Epithelial cell of esophagus (primary cell): ENCODE data around the gene CES4A.
A peak's percentile ranks its signal among the peaks of the same experiment; 100 is the strongest.
"Not testable (repeated sequence)": the region's sequence is repeated elsewhere in the genome, so short reads cannot be mapped to it uniquely, and the experiment has no call there.

Experiments used
- DNase-seq: peaks from one replicate; pipeline ENCODE4 v3.0.0; 2010; ENCODE audit warnings: low read depth
- H3K4me3 ChIP-seq: 2 replicates; pipeline ENCODE4 v1.5.1; 2011; ENCODE audit warnings: mild to moderate bottlenecking, low read length, control low read depth
- TF ChIP-seq, protein P1 (sequence below): IDR thresholded peaks from 2 replicates; pipeline ENCODE4 v1.5.1; 2011; ENCODE audit warnings: low read depth, mild to moderate bottlenecking, low read length, control low read depth, inconsistent platforms; ENCODE audit not compliant: insufficient read depth; ENCODE audit errors: missing control alignments

The CES4A gene

DNA sequence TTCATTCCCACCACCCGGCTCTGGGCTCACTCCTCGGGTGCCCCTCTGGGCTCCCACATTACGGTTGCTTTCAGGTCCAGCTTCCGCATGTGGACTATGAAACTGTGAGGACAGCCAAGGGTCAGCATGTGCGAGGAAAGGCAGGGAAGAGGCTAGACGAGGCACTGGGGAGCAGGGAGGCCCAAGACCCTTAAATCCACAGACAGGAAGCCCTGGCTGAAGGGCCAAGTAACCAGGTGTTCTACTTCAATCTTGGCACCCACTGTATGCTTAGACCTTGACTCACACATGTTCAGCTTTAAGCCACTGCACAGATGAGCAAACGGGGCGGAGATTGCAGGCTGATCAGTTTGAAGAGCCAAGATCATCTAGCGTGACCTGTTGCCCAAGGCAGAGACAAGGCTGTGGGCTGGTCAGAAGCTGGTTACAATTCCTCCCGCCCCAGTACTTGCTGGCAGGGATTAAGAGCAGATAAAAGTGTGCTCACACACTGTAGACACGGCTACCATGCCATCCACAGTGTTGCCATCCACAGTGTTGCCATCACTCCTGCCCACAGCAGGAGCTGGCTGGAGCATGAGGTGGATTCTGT lies at the start of gene CES4A:
TSS of gene CES4A (plus strand) at position 393 of the 592 bp plus-strand sequence. CDS start at position 577, 184 bp downstream.
- no peak within 1 kb of the TSS for H3K4me3 ChIP-seq

DNA sequence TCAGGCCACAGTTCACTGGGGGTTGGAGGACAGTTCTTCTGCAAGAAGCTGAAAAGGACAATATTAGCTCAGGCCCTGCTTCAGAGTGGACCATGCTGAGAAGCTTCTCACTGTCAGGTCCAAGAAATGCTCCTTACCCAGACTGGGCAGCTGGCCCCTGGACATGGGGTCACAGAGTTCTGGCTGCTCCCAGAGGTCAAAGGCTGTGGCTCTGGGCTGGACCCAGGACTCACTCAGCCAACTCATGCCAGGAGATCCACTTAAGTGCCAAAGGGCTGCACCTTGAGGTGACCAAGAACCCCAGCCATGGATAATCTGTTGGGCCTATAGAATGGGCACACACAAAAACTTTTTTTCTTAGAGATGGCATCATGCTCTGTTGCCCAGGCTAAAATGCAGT lies 49.0 kb upstream of the CES4A start:
- DNase-seq, result no peak
- no peak overlapping the region for H3K4me3 ChIP-seq
- TF ChIP-seq, protein P1, sequence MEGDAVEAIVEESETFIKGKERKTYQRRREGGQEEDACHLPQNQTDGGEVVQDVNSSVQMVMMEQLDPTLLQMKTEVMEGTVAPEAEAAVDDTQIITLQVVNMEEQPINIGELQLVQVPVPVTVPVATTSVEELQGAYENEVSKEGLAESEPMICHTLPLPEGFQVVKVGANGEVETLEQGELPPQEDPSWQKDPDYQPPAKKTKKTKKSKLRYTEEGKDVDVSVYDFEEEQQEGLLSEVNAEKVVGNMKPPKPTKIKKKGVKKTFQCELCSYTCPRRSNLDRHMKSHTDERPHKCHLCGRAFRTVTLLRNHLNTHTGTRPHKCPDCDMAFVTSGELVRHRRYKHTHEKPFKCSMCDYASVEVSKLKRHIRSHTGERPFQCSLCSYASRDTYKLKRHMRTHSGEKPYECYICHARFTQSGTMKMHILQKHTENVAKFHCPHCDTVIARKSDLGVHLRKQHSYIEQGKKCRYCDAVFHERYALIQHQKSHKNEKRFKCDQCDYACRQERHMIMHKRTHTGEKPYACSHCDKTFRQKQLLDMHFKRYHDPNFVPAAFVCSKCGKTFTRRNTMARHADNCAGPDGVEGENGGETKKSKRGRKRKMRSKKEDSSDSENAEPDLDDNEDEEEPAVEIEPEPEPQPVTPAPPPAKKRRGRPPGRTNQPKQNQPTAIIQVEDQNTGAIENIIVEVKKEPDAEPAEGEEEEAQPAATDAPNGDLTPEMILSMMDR, result no peak

More for the DNA sequence above, at the start of gene CES4A:
- TF ChIP-seq, protein P1, result no peak
- peak; percentile 84 for DNase-seq

DNA sequence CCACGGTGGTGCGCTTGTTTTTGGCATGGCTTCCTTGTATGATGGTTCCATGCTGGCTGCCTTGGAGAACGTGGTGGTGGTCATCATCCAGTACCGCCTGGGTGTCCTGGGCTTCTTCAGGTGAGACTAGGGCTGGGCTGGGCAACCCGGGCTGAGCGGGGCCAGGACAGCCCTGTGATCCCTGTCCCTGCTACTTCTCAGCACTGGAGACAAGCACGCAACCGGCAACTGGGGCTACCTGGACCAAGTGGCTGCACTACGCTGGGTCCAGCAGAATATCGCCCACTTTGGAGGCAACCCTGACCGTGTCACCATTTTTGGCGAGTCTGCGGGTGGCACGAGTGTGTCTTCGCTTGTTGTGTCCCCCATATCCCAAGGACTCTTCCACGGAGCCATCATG lies 48.2 kb upstream of the CES4A start:
- no peak for DNase-seq
- TF ChIP-seq, protein P1, result no peak
- H3K4me3 ChIP-seq, result no peak overlapping the region

DNA sequence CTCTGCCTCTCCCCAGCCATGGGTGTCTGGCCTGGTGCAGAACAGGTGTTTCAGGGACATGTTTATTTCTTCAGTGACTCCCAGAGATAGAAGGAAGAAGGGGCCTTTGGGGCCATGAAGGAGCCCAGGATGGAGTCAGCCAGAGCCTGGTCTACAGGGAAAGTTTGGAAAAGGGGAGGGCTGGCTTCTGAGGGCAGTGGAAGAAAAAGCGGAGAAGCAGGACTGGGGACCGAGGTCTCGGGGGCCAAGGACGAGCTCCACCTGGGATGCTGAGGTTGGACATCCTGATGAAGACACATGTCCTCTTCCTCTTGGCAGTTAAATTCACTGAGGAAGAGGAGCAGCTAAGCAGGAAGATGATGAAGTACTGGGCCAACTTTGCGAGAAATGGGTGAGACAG lies 45.4 kb upstream of the CES4A start:
- TF ChIP-seq, protein P1, result no peak
- H3K4me3 ChIP-seq, result no peak overlapping the region
- DNase-seq, result no peak

DNA sequence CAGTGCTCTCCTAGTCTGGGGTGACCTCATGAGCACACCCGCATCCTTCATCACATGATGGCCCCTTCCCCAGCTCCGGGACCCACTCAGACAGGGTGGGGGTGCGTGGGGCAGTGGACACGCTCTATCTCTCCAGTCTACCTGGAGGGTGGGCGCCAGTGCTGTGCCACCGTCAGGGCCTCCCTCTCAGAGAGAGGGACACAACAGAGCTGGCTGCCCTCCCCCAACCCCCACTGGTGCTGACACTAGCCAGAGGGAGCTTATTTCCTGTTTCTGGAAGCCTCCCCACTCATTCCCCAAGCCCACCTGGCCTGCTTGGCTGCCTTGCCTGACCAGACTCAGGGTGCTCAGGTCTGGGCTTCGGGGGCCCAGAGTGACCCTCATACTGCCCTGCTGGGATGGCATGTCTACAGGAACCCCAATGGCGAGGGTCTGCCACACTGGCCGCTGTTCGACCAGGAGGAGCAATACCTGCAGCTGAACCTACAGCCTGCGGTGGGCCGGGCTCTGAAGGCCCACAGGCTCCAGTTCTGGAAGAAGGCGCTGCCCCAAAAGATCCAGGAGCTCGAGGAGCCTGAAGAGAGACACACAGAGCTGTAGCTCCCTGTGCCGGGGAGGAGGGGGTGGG lies 44.8 kb upstream of the CES4A start:
- DNase-seq, result no peak
- TF ChIP-seq, protein P1, result no peak
- H3K4me3 ChIP-seq, result no peak overlapping the region

DNA sequence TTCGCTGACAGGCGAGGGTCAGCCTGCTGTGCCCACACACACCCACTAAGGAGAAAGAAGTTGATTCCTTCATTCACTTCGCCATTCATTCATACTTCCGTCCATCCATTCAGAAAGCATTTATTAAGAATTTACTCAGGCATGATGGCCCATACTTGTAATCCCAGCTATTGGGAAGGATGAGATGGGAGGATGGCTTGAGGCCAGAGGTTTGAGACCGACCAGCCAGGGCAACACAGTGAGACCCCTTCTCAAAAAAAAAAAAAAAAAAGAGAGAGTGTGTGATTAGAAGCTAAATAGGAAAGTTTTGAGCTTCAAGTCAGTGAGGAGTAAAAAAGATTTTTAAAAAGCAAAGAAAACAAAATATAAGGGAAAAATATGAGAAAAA lies 44.3 kb upstream of the CES4A start:
- DNase-seq, result no peak
- H3K4me3 ChIP-seq, result no peak overlapping the region
- TF ChIP-seq, protein P1, result no peak

DNA sequence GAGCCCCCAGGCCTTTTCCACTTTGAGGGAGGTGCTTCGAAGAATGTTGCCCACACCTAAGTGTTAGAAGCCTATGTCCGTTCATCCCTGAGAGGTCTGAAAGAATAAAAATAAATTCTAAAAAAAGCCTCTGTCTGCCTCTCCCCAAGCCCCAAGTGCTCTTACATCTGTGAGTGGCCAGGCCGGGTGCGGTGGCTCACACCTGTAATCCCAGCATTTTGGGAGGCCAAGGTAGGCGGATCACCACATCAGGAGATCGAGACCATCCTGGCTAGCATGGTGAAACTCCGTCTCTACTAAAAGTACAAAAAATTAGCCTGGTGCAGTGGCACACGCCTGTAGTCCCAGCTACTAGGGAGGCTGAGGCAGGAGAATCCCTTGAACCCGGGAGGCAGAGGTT lies 43.4 kb upstream of the CES4A start:
- DNase-seq, H3K4me3 ChIP-seq: not testable (repeated sequence)
